Colon (tissue), 2 donors: Measurements from ENCODE around the gene PCIF1.

ENCODE experiments used
- FAIRE-seq: peaks from 2 replicates; lab custom pipeline; 2012; peaks lifted over from hg19 to GRCh38; lab: Jason Lieb, UNC
- donor health status: control.
- donor health status: control.

Gene PCIF1

GRCh38 chr20:45904583-45905504, 29.6 kb upstream of the PCIF1 start:
- no peak for FAIRE-seq

DNA sequence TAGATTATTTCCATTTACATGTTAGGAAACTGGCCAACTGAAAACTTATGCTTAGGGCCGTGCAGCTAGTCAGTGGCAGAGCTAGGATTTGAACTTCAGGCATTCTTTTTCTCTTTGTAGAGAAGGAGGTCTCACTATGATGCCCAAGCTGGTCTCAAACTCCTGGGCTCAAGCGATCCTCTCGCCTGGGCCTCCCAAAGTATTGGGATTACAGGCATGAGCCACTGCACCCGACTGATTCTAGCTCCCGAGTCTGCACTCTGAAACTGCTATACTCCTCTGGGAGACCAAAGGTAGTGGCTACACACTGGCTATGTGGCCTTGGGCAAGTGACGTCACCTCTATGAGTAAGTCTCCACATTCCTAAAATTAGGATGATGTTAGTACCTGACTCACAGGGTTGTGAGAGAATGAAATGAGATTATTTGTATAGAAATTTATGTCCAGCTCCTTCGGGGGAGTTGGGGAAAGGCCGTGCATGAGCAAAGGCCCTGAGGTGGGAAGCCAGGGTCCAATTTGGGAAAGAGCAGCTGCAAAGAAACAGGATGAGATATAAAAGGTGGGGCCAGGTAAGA, 28.9 kb upstream of the PCIF1 start:
- FAIRE-seq: no peak

DNA sequence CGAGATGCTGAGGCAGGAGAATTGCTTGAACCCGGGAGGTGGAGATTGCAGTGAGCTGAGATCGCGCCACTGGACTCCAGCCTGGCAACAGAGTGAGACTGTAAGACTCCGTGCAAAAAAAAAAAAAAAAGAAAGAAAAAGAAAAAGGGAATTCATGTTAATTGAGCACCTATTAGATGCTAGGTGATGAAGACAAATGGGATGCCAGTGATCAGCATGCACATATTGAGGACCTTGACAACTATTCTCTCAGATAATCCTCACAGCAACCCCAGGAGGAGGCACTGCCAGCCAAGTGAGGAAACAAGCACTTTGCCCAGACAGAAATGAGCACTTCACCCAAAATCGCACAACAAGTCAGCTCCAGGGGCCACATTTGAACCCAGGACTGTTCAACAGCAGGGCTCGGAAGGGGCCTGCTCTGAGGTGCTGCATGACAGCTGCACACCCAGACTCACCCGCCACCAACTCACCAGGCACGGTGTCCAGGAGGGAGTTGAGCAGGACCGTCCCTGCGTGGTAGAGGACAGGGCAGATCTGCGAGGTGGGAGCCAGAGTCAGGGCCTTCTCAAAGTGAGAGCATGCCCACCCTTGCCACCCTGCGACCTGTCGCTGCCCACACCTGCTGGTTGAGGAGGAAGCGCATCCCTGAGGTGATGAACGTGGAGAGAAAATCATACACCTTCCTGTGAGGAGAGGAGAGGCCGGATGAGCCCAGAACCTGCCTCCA, 27.1 kb upstream of the PCIF1 start:
- FAIRE-seq: no peak

GRCh38 chr20:45908084-45908483, 26.4 kb upstream of the PCIF1 start:
- no peak for FAIRE-seq

DNA sequence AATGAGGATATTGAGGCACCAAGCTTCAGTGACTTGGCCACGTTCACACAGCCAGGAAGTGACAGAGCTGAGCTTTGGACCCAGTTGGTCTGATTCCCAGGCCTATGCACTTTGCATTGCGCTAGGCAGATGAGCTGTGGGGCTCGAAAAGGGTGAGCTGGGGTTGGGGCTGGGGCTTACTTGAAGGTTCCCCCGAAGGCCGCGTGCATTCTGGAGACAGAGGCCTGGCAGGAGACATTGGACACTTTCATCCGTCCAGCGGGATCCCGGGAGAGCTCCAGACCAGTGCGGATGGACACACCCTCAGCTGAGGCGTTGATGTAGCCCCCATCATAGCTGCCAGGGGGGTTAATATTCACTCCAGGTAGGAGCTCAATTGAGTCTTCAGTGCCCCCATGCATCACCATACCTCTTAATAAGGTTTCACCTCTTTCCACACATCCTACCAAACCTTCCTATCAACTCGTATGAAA, 25.1 kb upstream of the PCIF1 start:
- no peak for FAIRE-seq

- no peak for FAIRE-seq
Observed at GRCh38 chr20:45909817-45910669, 24.4 kb upstream of the PCIF1 start.

GRCh38 chr20:45910670-45911485, 23.6 kb upstream of the PCIF1 start:
- FAIRE-seq: no peak

- FAIRE-seq: no peak
Observed at GRCh38 chr20:45911486-45912343, 22.8 kb upstream of the PCIF1 start, which contains the start of gene PLTP. PLTP (minus strand) TSS chr20:45912155; CDS start chr20:45911452, 703 bp downstream.

GRCh38 chr20:45912344-45912682, 22.2 kb upstream of the PCIF1 start:
- FAIRE-seq: no peak

DNA sequence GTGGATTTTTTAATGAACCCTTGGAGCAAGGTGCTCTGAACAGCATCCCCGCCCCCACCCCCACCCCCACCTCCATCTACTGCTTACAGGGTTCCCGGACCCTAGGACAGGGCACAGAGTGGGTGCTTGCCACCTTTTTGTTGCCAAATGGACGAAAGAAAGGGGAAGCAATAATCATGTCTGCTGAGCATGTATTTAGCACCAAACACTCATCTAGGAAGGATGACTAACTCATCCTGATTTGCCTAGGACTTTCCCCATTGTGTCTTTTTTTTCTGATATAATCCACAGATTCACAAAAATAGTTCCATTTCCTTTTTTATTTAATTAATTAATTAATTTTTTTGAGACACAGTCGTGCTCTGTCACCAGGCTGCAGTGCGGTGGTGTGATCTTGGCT, 21.4 kb upstream of the PCIF1 start:
- FAIRE-seq: no peak

- no peak for FAIRE-seq
Observed at GRCh38 chr20:45917790-45918141, 16.7 kb upstream of the PCIF1 start.

DNA sequence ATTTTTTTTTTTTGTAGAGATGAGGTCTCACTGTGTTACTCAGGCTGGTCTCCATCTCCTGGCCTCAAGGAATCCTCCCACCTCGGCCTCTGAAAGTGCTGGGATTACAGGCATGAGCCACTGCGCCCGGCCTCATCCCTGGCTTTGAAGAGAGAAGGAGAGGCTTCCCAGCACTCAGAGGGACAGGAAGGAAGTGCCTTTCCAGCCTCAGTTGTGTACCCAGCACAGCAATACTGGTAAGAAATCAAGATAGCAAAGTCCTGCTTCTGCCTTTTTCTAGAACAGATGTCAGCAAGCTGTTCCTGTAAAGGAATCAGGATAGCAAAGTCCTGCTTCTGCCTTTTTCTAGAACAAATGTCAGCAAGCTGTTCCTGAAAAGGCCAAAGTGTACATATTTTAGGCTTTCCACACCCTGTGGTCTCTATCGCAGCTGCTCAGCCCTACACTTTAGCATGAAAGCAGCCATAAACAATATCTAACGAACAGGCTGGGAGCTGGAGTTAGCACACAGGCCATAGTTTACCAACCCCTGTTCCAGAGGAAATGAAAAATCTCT, 16.2 kb upstream of the PCIF1 start:
- no peak for FAIRE-seq

DNA sequence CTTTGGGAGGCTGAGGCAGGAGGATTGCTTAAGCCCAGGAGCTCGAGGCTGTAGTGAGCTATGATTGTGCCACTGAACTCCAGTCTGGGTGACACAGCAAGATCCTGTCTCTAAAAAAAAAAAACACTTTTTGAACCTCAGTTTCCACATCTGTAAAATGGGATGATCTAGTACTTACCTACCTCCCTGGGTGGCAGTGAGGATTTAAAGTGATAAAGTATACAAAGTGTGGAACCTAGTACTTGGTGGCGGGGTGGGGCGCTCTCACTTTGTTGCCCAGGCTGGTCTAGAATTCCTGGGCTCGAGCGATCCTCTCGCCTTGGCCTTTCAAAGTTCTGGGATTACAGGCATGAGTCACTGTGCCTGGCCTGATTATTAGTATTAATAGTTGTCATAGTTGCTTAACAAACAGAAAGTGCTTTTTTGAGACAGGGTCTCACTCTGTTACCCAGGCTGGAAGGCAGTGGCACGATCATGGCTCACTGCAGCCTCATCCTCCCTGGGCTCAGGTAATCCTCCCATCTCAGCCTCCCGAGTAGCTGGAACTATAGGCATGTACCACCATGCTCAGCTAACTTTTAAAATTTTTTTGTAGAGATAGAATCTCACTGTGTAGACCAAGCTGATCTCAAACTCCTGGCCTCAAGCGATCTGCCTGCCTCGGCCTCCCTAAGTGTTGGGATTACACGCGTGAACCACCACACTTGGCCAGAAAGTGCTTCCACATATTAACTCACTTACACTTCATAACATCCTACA, 15.5 kb upstream of the PCIF1 start:
- FAIRE-seq: no peak

DNA sequence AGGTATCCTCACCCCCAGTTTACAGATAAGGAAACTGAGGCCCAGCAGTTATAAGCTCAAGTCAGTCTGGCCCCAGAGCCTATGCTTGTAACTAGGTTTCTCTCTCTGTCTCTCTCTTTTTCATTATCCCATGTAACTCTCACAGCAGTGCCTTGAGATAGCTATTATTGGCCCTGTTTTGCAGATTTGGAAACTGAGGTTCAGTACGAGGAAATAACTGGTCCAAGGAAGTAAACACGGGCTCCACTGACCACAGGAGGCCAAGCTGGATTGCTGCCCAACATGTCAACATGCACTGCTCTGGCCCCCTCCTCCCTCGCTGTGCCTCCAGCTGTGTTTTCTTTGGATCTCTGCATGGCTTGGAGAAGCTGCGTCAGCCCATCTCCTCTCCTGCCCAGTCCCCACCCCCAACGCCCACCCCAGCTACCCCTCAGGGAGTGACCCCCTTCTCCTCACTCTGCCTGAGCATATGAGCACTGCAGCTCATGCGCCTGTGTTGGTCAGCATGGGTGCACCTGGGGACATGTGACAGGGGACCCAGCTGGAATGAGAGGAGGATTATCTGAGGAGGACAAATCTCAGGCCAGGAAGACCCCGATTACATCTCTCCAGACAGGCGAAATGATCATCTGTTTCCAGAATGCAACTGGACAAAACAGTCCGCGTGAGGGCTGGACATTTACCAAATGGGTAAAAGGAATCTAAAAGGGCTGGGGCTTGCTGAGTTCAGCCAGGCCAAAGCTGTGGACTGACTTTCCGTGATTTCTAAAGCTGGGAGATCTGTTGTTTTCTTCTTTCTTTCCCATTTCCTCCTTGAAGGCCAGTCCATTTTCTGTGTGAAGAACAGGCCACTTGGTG, 14.7 kb upstream of the PCIF1 start:
- no peak for FAIRE-seq

DNA sequence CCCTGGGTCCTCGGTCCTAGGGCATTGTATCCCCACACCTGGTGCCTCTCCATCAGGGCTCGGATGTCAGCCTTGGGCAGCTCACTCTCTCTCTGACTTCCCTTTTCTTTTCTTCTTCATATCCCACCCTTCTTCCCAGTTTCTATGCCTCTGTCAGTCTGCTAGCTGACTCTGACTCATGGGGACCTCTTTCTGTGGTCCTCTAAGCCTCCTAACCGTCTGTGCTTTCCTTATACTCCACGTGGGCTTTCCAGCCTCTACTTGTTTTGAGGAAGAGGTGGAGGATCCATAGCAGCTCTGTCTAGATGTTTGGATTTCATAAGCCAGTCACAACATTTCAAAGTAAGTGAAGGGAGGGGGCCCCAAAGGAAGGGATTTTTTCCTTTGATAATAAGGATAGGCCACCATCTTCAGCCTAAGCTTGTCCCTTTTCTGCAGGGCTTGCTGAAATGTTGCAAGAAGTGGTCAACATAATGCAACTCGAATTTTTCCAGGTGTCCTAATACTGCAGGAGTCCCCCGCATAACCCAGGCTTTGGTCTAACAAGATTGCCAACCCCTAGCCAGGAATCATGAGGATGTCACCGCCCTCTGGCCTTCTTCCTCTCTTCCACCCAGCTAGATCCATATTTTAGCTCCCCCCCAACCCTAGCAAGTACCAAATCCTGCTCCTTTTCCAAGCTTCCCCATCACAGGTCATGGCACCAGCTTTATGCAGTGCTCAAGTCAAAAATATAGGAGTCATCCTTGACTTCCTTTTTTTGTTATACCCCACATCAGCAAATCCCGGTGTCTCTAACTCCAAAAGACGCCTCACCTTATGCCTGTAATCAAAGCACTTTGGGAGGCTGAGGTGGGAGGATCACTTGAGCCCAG, 13.8 kb upstream of the PCIF1 start:
- no peak for FAIRE-seq

DNA sequence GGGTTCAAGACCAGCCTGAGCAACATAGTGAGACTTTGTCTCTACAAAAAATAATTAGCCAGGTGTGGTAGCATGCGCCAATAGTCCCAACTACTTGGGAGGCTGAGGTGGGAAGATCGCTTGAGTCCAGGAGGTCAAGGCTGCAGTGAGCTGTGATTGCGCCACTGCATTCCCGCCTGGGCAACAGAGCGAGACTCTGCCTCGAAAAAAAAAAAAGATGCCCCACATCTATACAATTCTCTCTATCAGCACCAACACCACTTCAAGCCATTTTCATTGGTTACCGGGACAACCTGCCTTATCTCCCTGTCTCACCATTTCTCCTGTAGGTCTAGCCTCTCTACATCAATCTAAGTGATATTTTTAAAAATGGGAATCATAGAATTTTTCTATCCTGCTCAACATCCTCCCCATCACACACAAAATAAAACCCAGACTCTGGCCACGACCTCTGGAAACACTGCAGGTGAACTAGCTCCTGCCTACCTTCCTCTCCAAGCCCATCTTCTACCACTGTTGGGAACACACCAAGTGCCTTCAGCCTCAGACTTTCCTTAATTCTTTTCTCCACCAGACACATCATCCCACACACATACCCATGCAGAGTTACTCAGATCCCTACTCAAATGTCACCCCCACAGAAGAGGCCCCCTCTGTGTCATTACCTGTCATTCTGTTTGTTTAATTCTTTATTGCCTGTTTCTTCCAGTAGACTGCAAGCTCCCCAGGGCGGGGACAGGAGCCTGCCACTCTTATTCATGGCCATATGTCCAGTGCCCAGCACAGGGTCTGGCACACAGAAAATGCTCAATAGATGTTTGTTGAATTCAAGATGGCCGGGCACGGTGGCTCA, 12.9 kb upstream of the PCIF1 start:
- FAIRE-seq: no peak
